Measurements from ENCODE around the gene ANKRD66. TPM values are rescaled to one million over a fixed set of nuclear protein-coding genes. Genes with fewer than 3 reads are reported as not detected.

The ANKRD66 gene
- total RNA-seq, 4 donors from 2014 or later: 2.3 TPM; not detected in 3

DNA sequence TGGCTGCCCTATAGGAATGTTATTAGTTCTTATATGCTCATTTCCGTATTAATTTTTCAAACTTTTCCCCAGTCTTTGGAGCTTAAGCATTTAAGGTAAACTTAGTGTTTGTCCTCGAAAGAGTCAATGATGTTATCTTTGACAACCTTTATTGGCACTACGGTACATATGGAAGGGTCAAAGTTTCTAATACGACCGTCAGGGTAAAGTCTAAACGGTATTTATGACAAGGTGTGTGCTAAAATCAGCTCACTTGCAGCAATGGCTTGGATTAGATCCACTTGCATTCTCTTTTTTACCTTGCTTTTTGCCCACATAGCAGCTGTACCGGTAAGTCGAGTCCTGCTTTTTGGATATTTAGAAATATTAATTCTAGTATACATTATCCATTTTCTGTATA is 46.4 kb downstream of the ANKRD66 start, which contains the start of gene MEP1A:
Gene MEP1A (plus strand): TSS at position 252 of the 400 bp plus-strand sequence. CDS start 10 bp downstream, at position 262.
- intact Hi-C loops (cut with DNase I; ENCODE audit: low total_unique reads): no loop called here
- no peak within 1 kb of the TSS for H3K4me3 ChIP-seq
- no peak for DNase-seq
- H3K27ac ChIP-seq: no peak within 1 kb of the TSS
- no peaks in the 10 kb centered on the region for H3K9me3 ChIP-seq
- TF ChIP-seq, protein P1, sequence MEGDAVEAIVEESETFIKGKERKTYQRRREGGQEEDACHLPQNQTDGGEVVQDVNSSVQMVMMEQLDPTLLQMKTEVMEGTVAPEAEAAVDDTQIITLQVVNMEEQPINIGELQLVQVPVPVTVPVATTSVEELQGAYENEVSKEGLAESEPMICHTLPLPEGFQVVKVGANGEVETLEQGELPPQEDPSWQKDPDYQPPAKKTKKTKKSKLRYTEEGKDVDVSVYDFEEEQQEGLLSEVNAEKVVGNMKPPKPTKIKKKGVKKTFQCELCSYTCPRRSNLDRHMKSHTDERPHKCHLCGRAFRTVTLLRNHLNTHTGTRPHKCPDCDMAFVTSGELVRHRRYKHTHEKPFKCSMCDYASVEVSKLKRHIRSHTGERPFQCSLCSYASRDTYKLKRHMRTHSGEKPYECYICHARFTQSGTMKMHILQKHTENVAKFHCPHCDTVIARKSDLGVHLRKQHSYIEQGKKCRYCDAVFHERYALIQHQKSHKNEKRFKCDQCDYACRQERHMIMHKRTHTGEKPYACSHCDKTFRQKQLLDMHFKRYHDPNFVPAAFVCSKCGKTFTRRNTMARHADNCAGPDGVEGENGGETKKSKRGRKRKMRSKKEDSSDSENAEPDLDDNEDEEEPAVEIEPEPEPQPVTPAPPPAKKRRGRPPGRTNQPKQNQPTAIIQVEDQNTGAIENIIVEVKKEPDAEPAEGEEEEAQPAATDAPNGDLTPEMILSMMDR (IDR thresholded peaks at IDR 0.05): no peak
- no peak for TF ChIP-seq POLR2A (IDR thresholded peaks at IDR 0.05)
- no peaks in the 10 kb centered on the region for H3K4me1 ChIP-seq
- no peaks in the 10 kb centered on the region for H3K36me3 ChIP-seq
- H3K27me3 ChIP-seq: no peaks in the 10 kb centered on the region

DNA sequence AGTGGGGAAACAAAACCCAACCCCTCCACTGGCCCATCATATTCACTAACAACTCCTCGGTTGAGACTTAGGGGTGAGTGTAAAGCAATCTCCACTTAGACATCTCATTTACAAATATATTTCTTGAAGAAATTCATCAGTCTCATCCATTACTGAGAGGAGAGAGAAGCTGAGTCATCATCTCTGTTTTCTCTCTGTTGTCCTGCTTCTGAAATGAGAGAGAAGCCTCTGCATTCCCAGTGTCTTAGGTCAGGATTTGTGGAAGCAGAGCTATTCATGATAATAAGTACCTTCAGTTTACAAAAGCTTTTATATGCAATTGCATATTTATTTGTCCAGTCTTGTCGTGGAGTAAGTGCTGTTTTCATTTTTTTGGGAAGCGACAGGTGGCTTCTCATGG is 47.3 kb downstream of the ANKRD66 start:
- no peak for TF ChIP-seq POLR2A (IDR thresholded peaks at IDR 0.05)
- TF ChIP-seq, protein P1 (IDR thresholded peaks at IDR 0.05): no peak
- H3K9me3 ChIP-seq: no peaks in the 10 kb centered on the region
- H3K4me1 ChIP-seq: no peaks in the 10 kb centered on the region
- intact Hi-C loops (cut with DNase I; ENCODE audit: low total_unique reads): no loop called here
- H3K4me3 ChIP-seq: no peak overlapping the region
- DNase-seq: no peak
- no peaks in the 10 kb centered on the region for H3K27me3 ChIP-seq
- no peaks in the 10 kb centered on the region for H3K36me3 ChIP-seq
- H3K27ac ChIP-seq: no peak overlapping the region

DNA sequence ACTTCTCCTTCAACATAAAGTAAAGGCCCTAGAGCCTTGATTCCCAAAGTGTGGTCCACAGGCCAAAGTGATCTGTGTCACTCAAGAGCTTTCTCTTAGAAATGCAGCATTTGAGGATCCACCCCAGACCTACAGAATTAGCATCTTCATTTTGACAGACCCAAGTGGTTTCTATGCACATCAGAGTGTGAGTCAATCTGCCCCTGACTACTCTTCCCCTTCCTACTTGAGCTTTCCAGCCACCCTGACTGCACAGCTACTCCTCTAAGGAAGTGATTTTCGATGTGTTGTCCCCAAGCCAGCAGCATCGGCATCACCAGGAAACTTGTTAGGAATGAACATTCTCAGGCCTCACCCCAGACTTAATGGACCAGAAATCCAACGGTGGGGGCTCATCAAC is 49.1 kb downstream of the ANKRD66 start:
- no peak for DNase-seq
- intact Hi-C loops (cut with DNase I; ENCODE audit: low total_unique reads): no loop called here
- TF ChIP-seq, protein P1 (IDR thresholded peaks at IDR 0.05): no peak
- TF ChIP-seq POLR2A (IDR thresholded peaks at IDR 0.05): no peak

DNA sequence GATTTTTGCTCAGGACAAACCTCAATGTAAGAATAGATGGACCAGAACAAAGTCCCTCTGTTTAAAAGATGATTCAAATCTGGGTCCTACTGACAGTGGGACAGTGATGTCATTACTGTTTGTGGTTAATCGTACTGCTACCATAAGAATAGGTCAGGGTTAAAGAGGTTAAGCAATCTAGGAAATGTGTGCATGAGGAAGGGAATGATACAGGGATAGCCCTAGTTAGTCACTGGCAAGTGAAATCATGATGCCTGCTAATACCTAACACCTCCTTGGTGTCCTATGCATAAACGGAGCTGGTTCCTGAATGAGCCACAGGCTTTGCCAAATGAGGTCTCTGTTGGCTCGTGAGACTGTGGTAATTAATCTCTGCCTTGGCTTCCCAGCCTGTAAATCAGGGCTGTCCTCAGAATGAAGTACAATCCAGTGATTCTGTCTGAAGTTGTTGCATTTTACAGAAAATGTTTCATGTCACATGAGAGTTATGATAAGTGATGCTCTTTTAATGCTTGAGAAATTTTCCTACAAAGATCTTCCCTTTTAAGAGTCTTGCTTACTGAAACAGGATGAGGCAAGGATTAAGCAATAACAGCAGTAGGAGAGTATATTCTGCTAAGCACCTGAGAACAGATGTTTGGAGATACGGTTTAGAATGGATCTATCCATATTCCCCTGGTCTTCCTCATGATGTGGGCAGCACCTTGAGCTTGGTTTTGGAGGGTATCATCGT is 50.3 kb downstream of the ANKRD66 start:
- intact Hi-C loops (cut with DNase I; ENCODE audit: low total_unique reads): no loop called here
- Histone ChIP-seq H3K4me1 (no peaks in the 10 kb centered on the region), H3K27ac (no peak overlapping the region), H3K9me3 (no peaks in the 10 kb centered on the region), H3K27me3 (no peaks in the 10 kb centered on the region), H3K4me3 (no peak overlapping the region), H3K36me3 (no peaks in the 10 kb centered on the region)
- TF ChIP-seq, protein P1 (IDR thresholded peaks at IDR 0.05): no peak
- no peak for TF ChIP-seq POLR2A (IDR thresholded peaks at IDR 0.05)
- DNase-seq: no peak

More for the DNA sequence above, 49.1 kb downstream of the ANKRD66 start:
- Histone ChIP-seq H3K9me3 (no peaks in the 10 kb centered on the region), H3K36me3 (no peaks in the 10 kb centered on the region), H3K27me3 (no peaks in the 10 kb centered on the region), H3K27ac (no peak overlapping the region), H3K4me1 (no peaks in the 10 kb centered on the region), H3K4me3 (no peak overlapping the region)

DNA sequence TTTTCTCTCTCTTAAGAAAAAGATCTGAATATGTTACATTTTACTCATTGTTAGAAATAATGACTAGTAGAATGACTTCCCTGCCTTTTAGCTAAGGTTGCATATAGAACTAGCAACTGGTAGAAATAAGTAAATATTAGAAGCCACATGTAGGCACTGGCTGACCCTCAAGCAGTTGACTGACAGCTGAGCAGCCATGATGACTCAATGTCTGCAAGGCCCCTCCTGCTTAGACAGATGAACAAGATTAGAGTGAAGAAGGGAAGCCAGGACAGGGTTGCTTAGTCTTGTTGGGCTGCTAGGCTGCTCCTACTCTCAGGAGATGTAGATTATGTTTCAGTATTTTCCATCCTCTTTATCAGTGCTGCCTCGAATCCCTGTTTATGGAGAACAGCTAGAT is 52.9 kb downstream of the ANKRD66 start:
- no peak for TF ChIP-seq POLR2A (IDR thresholded peaks at IDR 0.05)
- TF ChIP-seq, protein P1 (IDR thresholded peaks at IDR 0.05): no peak
- intact Hi-C loops (cut with DNase I; ENCODE audit: low total_unique reads): no loop called here
- Histone ChIP-seq H3K27me3 (no peaks in the 10 kb centered on the region), H3K36me3 (no peaks in the 10 kb centered on the region), H3K27ac (no peak overlapping the region), H3K9me3 (no peaks in the 10 kb centered on the region), H3K4me1 (no peaks in the 10 kb centered on the region), H3K4me3 (no peak overlapping the region)
- DNase-seq: no peak

Measured in uterus (tissue), 4 donors.